Breast epithelium (tissue), 3 donors: ENCODE results near the gene LIPG.

Experiments
- CTCF ChIP-seq, 3 donors: fragments of 450-650 bp; IDR thresholded peaks; one replicate each; pipeline ENCODE4 v1.5.1; 2016 to 2017; ENCODE audit warnings: antibody characterized with exemption in 3 of 3, mild to moderate bottlenecking in 3 of 3, moderate library complexity in 3 of 3
- POLR2A ChIP-seq: fragments of 450-650 bp; IDR thresholded peaks from one replicate; pipeline ENCODE4 v1.6.1; 2016; ENCODE audit warnings: antibody characterized with exemption, mild to moderate bottlenecking, moderate library complexity
- POLR2AphosphoS5 ChIP-seq, 3 donors: sonication (generic); formaldehyde crosslinking; IDR thresholded peaks; one replicate each; pipeline ENCODE4 v1.6.1; 2017; ENCODE audit warnings: antibody characterized with exemption in 3 of 3

- TF ChIP-seq CTCF (IDR thresholded peaks at IDR 0.05) = no peak
- TF ChIP-seq POLR2A = no peak
- no peak for TF ChIP-seq POLR2AphosphoS5 (IDR thresholded peaks at IDR 0.05)
Measured at GRCh38 chr18:49547701-49548100, 14.2 kb upstream of the LIPG start.
